Globus pallidus (tissue), 1 donor: ENCODE results near the gene BTBD9.
"Not testable (repeated sequence)": the region's sequence is repeated elsewhere in the genome, so short reads cannot be mapped to it uniquely, and the experiment has no call there.

Source experiments
- DNase-seq: peaks from one replicate; pipeline ENCODE4 v3.0.0-alpha.2; 2015; ENCODE audit warnings: low spot score

BTBD9 gene

DNA sequence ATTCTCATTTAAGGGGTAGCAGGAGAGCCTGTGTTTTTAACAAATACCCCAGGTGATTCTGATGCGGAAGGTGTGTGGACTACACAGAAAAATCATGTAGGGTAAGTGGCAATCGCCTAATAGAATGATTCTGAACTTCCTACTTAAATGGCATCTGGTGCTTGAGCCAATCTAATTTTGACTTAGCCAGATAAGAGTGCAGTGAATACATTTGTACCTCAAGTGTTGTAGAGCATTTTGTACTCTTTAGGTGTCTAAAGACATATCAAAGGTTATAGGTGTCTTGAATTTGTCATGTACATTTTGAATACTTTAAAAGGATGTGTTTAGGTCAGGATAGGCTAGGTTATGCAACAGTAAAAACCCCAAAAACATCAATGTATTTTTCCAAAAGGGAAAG, 10.0 kb upstream of the BTBD9 start:
- DNase-seq: no peak

DNA sequence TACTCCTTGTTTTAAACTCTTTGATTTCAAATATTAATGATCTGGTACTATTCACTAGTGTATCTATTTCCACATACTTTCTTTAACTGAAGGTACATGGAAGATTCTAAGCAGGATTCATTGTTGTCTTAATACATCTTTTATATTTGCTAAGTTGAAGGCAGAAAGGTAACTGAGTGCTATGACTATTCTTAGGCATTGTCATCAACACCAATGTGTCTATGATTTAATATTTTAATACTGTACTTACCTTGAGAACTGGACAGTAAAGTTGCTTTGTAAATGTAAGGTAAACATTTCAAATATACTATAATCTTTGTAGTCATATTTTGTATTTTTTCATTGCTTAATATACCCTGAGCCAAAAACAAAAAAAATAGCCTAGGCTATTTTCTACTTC, 8.9 kb upstream of the BTBD9 start:
- DNase-seq: no peak

- no peak for DNase-seq
Observed at GRCh38 chr6:38646166-38646878, 6.6 kb upstream of the BTBD9 start.

GRCh38 chr6:38644951-38645350, 5.2 kb upstream of the BTBD9 start:
- no peak for DNase-seq

GRCh38 chr6:38640216-38640909, 634 bp upstream of the BTBD9 start:
- peak; percentile 70 for DNase-seq

GRCh38 chr6:38638941-38639497, 710 bp downstream of the BTBD9 start:
- DNase-seq: peak; percentile 31

DNA sequence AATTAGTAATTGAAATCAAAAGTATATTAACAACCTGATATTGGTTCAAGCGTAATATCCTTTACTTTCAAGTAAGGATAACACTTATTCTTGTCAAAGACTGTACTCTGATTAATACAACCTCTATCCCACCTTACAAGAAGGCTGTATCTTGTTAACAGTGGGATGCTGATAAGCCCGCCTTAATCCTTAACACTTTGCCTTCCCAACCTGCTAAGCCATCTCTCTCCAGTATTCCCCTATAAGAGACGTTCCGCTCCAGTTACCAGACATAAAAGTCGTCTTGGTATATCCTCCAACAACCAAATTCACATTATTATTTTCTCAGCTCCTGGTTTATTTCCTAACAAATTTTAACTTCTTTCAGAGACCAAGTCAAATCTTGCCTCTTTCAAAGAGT, 2.0 kb downstream of the BTBD9 start:
- no peak for DNase-seq

DNA sequence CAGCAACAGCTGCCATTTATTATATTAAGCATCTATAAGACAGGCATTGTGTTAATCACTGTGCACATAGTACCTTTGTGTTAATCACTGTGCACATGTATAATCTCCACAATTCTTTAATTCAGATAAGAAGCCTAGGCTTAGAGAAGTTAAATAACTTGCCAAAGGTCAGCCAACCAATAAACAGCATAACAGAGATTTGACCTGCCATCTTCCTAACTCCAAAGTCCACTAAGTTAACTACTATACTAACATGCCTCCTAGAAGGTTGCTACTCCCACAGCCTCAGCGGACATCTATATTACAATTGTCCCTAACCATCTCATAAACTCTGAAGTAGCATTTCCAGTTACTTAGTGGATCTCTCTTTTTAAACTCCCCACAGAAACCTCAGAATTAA, 3.7 kb downstream of the BTBD9 start:
- DNase-seq: no peak

GRCh38 chr6:38634518-38634917, 5.2 kb downstream of the BTBD9 start:
- no peak for DNase-seq

GRCh38 chr6:38632490-38632889, 7.2 kb downstream of the BTBD9 start:
- DNase-seq: no peak

GRCh38 chr6:38631186-38631783, 8.4 kb downstream of the BTBD9 start:
- DNase-seq: no peak

DNA sequence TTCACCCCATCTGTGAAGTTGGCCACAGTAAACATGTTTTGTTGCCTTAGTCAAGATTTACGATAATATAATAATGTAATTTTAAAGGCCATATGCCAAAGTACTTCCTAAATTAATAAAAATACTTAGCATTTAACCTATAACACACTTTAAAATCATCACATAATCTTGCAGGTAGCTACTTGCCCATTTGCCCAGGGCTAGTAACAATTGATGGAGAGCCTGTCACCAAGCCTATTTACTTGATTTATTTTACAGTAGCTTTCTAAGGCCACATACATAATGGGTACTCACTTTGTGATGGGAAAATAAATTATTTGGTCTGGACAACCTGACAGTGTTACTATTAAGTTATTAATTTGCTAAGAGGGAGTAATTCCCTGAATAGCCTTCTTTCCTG, 14.5 kb downstream of the BTBD9 start:
- no peak for DNase-seq

DNA sequence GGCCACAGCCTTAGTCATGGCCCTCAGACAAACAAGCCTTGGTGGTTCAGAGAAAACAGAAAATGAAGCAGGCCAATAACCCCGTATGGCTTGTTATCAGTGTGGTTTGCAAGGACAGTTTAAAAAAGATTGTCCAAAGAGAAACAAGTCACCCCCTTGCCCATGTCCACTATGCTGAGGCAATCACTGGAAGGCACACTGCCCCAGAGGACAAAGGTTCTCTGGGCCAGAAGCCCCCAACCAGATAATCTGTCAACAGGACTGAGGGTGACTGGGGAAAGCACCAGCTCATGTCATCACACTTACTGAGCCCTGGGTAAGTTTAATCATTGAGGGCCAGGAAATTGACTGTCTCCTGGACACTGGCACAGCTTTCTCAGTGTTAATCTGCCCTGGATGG, 20.4 kb downstream of the BTBD9 start:
- not testable (repeated sequence) for DNase-seq

DNA sequence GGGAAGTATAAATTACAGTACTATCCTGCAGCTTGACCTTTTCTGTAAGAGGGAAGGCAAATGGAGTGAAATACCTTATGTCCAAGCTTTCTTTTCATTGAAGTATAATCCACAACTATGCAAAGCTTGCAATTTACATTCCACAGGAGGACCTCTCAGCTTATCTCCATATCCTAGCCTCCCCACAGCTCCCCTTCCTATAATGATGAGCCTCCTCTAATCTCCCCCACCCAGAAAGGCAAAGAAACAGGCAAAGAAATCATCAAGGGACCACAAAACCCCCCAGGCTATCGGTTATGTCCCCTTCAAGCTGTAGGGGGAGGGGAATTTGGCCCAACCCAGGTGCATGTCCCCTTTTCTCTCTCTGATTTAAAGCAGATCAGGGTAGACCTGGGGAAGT, 21.4 kb downstream of the BTBD9 start:
- DNase-seq: not testable (repeated sequence)

DNA sequence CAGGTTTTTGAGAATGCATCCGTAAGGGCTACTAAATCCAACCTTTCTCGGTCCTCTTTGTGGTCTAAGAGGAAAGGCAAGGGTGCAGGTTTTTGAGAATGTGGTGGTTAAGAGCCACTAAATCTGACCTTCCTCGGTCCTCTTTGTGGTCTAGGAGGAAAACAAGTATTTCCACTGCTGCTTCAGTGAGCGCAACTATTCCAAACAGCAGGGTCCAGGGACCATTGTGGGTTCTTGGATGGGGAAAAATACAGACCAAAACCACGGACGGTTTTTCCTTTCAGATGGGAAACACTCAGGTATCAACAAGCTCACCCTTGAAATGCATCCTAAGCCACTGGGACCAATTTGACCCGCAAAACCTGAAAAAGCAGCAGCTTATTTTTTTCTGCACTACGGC, 21.9 kb downstream of the BTBD9 start:
- DNase-seq: no peak

DNA sequence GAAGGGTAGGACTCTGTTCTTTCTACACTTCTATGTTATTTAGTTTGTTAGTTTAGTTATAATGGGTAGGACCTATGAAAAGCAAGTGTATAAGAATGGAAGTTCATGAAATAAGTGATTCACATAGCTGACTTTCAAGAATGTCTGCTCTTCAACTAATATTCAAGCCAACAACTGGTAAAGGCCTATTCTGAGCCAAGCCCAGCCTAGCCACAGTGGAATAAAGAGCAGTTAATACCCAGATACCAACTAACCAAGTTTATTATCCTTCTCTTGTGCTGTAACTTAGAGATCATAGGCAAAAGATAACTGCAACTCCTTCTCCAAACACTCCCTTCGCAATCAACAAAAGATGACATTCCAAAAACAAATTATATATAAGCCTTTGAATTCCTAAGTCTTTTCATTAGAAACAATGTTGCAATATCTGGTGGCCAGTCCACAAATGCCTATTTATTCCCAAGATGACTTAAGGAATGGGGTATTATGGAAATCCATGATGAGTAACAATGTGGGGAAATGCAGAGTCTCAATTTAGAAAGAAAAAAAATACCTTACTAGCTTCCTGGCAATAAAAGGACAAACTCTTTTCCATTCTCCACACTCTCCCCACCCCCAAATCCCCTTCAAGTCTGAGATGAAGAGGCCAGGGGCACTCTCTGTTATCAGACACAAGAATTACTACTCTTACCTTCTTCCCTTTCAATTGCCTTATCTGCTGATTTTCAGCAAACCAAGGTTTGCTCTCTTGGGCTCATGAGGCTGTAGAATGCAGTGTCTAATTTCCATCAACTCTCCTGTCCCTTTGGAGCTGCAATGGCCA, 27.4 kb downstream of the BTBD9 start:
- no peak for DNase-seq

DNA sequence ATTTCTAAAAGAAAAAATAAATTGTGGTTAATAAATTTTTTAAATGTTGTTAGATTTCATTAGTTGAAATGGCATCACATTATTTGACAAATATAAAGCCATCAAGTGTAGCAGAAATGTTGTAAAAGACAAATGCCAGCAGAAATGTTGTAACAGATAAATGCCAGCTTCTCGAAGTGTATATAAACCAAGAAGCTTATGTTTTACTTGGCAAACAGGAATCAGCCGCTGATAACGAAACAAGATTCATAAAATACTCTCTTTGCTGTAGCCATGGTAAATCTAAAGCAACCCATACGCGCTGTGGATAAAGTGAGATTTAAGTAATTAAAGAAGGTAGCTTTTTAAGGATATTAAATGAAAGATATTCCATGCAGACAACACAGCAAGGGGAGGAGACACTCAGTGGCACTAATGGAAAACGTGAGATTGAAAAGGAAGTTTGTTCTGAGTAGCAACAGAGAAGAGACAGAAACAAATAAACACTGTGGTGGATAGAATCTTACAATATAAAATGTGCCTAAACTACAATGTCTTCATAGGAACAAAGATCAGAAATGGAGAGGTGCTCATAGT, 29.6 kb downstream of the BTBD9 start:
- no peak for DNase-seq

DNA sequence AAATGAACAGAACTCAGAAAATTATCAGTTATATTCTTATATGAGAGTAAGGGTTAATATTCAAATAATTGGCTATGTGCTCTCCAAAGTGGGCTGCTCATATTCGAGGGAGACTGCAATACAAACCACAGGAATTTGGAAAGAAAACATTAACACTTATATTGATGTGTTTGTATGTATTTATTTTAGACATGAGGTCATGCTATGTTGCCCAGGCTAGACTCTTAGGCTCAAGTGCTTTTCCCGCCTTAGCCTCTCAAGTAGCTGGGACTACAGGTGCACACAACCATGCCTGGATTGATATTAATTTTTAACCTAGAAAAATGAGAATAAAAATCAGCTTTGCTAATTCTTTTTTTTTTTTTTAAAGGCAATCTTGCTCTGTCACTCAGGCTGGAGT, 35.0 kb downstream of the BTBD9 start:
- DNase-seq: no peak

GRCh38 chr6:38603966-38604365, 35.8 kb downstream of the BTBD9 start:
- no peak for DNase-seq

DNA sequence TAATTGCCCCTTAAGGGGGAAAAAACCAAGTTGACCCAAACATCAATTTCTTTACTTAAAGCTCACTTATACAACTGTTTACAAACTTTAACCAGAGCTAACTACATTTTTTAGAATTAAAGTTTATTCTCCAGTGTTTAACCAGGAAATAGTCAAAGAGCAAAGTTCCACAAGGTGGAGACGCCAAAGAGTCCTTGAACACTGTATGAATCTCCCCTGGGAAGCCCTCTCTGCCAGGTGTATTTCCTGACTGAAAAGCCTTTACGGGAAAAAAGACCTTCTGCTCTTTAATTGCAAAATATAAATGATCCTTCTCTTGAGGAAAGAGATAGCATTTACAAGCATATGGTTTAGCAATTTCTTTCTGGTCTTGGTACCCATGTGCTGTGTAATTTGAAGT, 36.2 kb downstream of the BTBD9 start:
- no peak for DNase-seq

- no peak for DNase-seq
Observed at GRCh38 chr6:38599966-38600550, 39.7 kb downstream of the BTBD9 start.

GRCh38 chr6:38599261-38599660, 40.5 kb downstream of the BTBD9 start:
- no peak for DNase-seq
